IMR-90 (cell line): ENCODE results near the gene LHPP. TPM values are rescaled to one million over a fixed set of nuclear protein-coding genes. Genes with fewer than 3 reads are reported as not detected.

Experiments used
- ATAC-seq: fragments of 200-7000 bp; cut with Tn5 transposase; 2 replicates; pipeline ENCODE4 v1.9.1; 2020; ENCODE audit warnings: low read depth, mild to moderate bottlenecking, moderate library complexity
- BruUV-seq: library from RNA; stranded (reverse); fragments of 400-500 nt; replicated peaks from 2 replicates; lab custom pipeline; 2021; lab: Mats Ljungman, UMichigan
- CTCF ChIA-PET: fragments of 300-600 bp; formaldehyde crosslinking; extraction: SDS; loops from one replicate; lab custom pipeline; 2021; ENCODE audit warnings: antibody characterized with exemption; lab: Yijun Ruan, JAX
- POLR2A ChIA-PET: fragments of 300-600 bp; sonication (Branson Sonifier 250); formaldehyde crosslinking; loops from one replicate; lab custom pipeline; 2022; ENCODE audit warnings: antibody characterized with exemption; ENCODE audit not compliant: unreplicated experiment; lab: Charles Lee
- DNase-seq: peaks from one replicate; pipeline ENCODE4 v3.0.0; 2013
- H2AFZ ChIP-seq: replicated peaks from 2 replicates; pipeline ENCODE3; 2013; ENCODE audit warnings: low read length, mild to moderate bottlenecking; ENCODE audit not compliant: poor library complexity
- H2AK5ac ChIP-seq: 2 replicates; pipeline ENCODE4 v1.6.1; 2013; ENCODE audit warnings: low read depth, low read length, inconsistent platforms
- H2AK9ac ChIP-seq: replicated peaks from 2 replicates; pipeline ENCODE3; 2013; ENCODE audit warnings: mild to moderate bottlenecking, low read depth, low read length, moderate library complexity; ENCODE audit not compliant: poor library complexity
- H2BK120ac ChIP-seq: 2 replicates; pipeline ENCODE4 v1.6.1; 2013; ENCODE audit warnings: low read depth, low read length, inconsistent platforms
- H2BK15ac ChIP-seq: 3 replicates; pipeline ENCODE4 v1.6.1; 2013; ENCODE audit warnings: low read depth, low read length, inconsistent platforms
- H2BK20ac ChIP-seq: 2 replicates; pipeline ENCODE4 v1.6.1; 2013; ENCODE audit warnings: low read depth, mild to moderate bottlenecking, inconsistent platforms, low read length, moderate library complexity
- H2BK5ac ChIP-seq: 2 replicates; pipeline ENCODE4 v1.6.1; 2013; ENCODE audit warnings: mild to moderate bottlenecking, low read depth, low read length, inconsistent platforms; ENCODE audit not compliant: poor library complexity, severe bottlenecking
- H3K14ac ChIP-seq: replicated peaks from 2 replicates; pipeline ENCODE4 v1.6.1; 2013; ENCODE audit warnings: low read depth, low read length, inconsistent platforms
- H3K18ac ChIP-seq: 2 replicates; pipeline ENCODE4 v1.6.1; 2013; ENCODE audit warnings: low read depth, low read length, control low read depth
- H3K23ac ChIP-seq: 2 replicates; pipeline ENCODE4 v1.6.1; 2013; ENCODE audit warnings: low read depth, low read length, inconsistent platforms
- H3K27ac ChIP-seq: 2 replicates; pipeline ENCODE4 v1.5.1; 2013; ENCODE audit warnings: mild to moderate bottlenecking, control low read depth, low read length; ENCODE audit not compliant: insufficient read depth
- H3K27me3 ChIP-seq: 2 replicates; pipeline ENCODE4 v1.6.1; 2013; ENCODE audit warnings: low read length; ENCODE audit not compliant: control insufficient read depth, insufficient read depth
- H3K36me3 ChIP-seq: 2 replicates; pipeline ENCODE4 v1.6.1; 2013; ENCODE audit warnings: low read length, mixed read lengths; ENCODE audit not compliant: control insufficient read depth, insufficient read depth
- H3K4ac ChIP-seq: 2 replicates; pipeline ENCODE4 v1.6.1; 2013; ENCODE audit warnings: low read depth, low read length, inconsistent platforms
- H3K4me1 ChIP-seq: 2 replicates; pipeline ENCODE4 v1.6.1; 2013; ENCODE audit warnings: low read length, mixed read lengths; ENCODE audit not compliant: control insufficient read depth, insufficient read depth
- H3K4me2 ChIP-seq: 2 replicates; pipeline ENCODE4 v1.6.1; 2013; ENCODE audit warnings: low read depth, mild to moderate bottlenecking, control low read depth, low read length, moderate library complexity
- H3K4me3 ChIP-seq: 2 replicates; pipeline ENCODE4 v1.5.1; 2013; ENCODE audit warnings: low read depth, mild to moderate bottlenecking, control low read depth, low read length, moderate library complexity; ENCODE audit not compliant: insufficient read depth
- H3K56ac ChIP-seq: 2 replicates; pipeline ENCODE4 v1.6.1; 2013; ENCODE audit warnings: low read length, inconsistent platforms; ENCODE audit not compliant: insufficient read depth; ENCODE audit errors: extremely low read depth
- H3K79me1 ChIP-seq, 2 experiments: 2 replicates each; pipeline ENCODE4 v1.6.1; 2013; ENCODE audit warnings: low read length in 2 of 2, inconsistent platforms in 1 of 2, low read depth in 1 of 2
- H3K9ac ChIP-seq: 2 replicates; pipeline ENCODE4 v1.6.1; 2013; ENCODE audit warnings: low read depth, low read length, control low read depth
- H3K9me1 ChIP-seq: 2 replicates; pipeline ENCODE4 v1.6.1; 2013; ENCODE audit warnings: low read length, inconsistent platforms; ENCODE audit not compliant: insufficient read depth
- H3K9me3 ChIP-seq: 2 replicates; pipeline ENCODE4 v1.6.1; 2013; ENCODE audit warnings: low read length; ENCODE audit not compliant: control insufficient read depth, insufficient read depth
- H4K20me1 ChIP-seq: 2 replicates; pipeline ENCODE4 v1.6.1; 2013; ENCODE audit warnings: low read length, inconsistent platforms; ENCODE audit not compliant: insufficient read depth
- H4K5ac ChIP-seq: 2 replicates; pipeline ENCODE4 v1.6.1; 2013; ENCODE audit warnings: mild to moderate bottlenecking, low read depth, low read length, control low read depth
- H4K8ac ChIP-seq, 2 experiments: 2 replicates each; pipeline ENCODE4 v1.6.1; 2013; ENCODE audit warnings: low read depth in 2 of 2, low read length in 2 of 2, control low read depth in 1 of 2, inconsistent platforms in 1 of 2
- H4K91ac ChIP-seq: 2 replicates; pipeline ENCODE4 v1.6.1; 2013; ENCODE audit warnings: low read depth, low read length, inconsistent platforms; ENCODE audit not compliant: insufficient read depth
- BHLHE40 ChIP-seq: fragments of 150-350 bp; IDR thresholded peaks from 2 replicates; pipeline ENCODE4 v1.6.1; 2016; ENCODE audit warnings: mild to moderate bottlenecking, low read depth, low read length
- CEBPB ChIP-seq: IDR thresholded peaks from 2 replicates; pipeline ENCODE4 v1.6.1; 2012; ENCODE audit warnings: low read depth, low read length, improper control_type of control experiment
- CHD1 ChIP-seq: IDR thresholded peaks from 2 replicates; pipeline ENCODE4 v1.6.1; 2012; ENCODE audit warnings: low read depth, low read length, improper control_type of control experiment
- CTCF ChIP-seq: conservative IDR thresholded peaks from 2 replicates; pipeline ENCODE4 v1.5.1; 2012; ENCODE audit warnings: mild to moderate bottlenecking, low read depth, low read length, improper control_type of control experiment
- ELK1 ChIP-seq: fragments of 150-350 bp; IDR thresholded peaks from 2 replicates; pipeline ENCODE4 v1.6.1; 2016; ENCODE audit warnings: low read depth, mild to moderate bottlenecking, low read length, moderate library complexity, borderline replicate concordance
- FOS ChIP-seq: fragments of 150-350 bp; IDR thresholded peaks from 2 replicates; pipeline ENCODE4 v1.6.1; 2016; ENCODE audit warnings: low read depth, low read length
- MAFK ChIP-seq: IDR thresholded peaks from 2 replicates; pipeline ENCODE4 v1.6.1; 2012; ENCODE audit warnings: low read depth, low read length, improper control_type of control experiment
- MAZ ChIP-seq: IDR thresholded peaks from 2 replicates; pipeline ENCODE4 v1.6.1; 2012; ENCODE audit warnings: low read depth, mild to moderate bottlenecking, low read length, improper control_type of control experiment, moderate library complexity, borderline replicate concordance
- MXI1 ChIP-seq: IDR thresholded peaks from 2 replicates; pipeline ENCODE4 v1.6.1; 2012; ENCODE audit warnings: low read depth, mild to moderate bottlenecking, low read length, moderate library complexity, borderline replicate concordance
- NFE2L2 ChIP-seq: fragments of 150-350 bp; IDR thresholded peaks from 2 replicates; pipeline ENCODE4 v1.6.1; 2016; ENCODE audit warnings: low read depth, mild to moderate bottlenecking, low read length
- POLR2A ChIP-seq: IDR thresholded peaks from 2 replicates; pipeline ENCODE4 v1.6.1; 2012; ENCODE audit warnings: mild to moderate bottlenecking, low read depth, low read length
- RAD21 ChIP-seq: IDR thresholded peaks from 2 replicates; pipeline ENCODE4 v1.6.1; 2012; ENCODE audit warnings: low read length, improper control_type of control experiment
- RCOR1 ChIP-seq: IDR thresholded peaks from 2 replicates; pipeline ENCODE4 v1.6.1; 2012; ENCODE audit warnings: mild to moderate bottlenecking, low read length, improper control_type of control experiment; ENCODE audit not compliant: insufficient replicate concordance
- RFX5 ChIP-seq: IDR thresholded peaks from 2 replicates; pipeline ENCODE4 v1.8.0; 2012; ENCODE audit warnings: low read depth, mild to moderate bottlenecking, low read length, moderate library complexity
- SMC3 ChIP-seq: fragments of 150-350 bp; IDR thresholded peaks from 2 replicates; pipeline ENCODE4 v1.6.1; 2016; ENCODE audit warnings: low read depth, mild to moderate bottlenecking, antibody characterized with exemption, low read length, moderate library complexity
- USF2 ChIP-seq: fragments of 150-350 bp; IDR thresholded peaks from 2 replicates; pipeline ENCODE4 v1.6.1; 2017; ENCODE audit warnings: mild to moderate bottlenecking, antibody characterized with exemption, low read length, low read depth
- WGBS, 2 experiments: methylation state at CpG; one replicate each; pipeline versions ENCODE4 v1.1.5 to v1.1.7; 2013; ENCODE audit warnings: missing lambda C conversion rate in 2 of 2; ENCODE audit not compliant: insufficient read length in 1 of 2; ENCODE audit errors: extremely low coverage in 2 of 2; 5-methylcytosine and 5-hydroxymethylcytosine counted together
- dilution Hi-C: fragments of 300-500 bp; cut with HindIII; formaldehyde crosslinking; loops from one replicate; pipeline ENCODE4 v1.14.3; 2018; ENCODE audit warnings: low sequenced_read_pairs; ENCODE audit not compliant: unreplicated experiment
- in situ Hi-C: fragments of 300-500 bp; cut with MboI; formaldehyde crosslinking; loops from 3 replicates; pipeline ENCODE4 v1.14.3; 2019; ENCODE audit warnings: low sequenced_read_pairs, inconsistent platforms, mixed read lengths
- intact Hi-C: fragments of 100-400 bp; cut with micrococcal nuclease; formaldehyde crosslinking; loops from 2 replicates; pipeline ENCODE4 v1.10.0; 2022
- polyA plus RNA-seq, 3 experiments: library from polyadenylated mRNA; depleted of rRNA; stranded (reverse); fragments of >200 nt; gene quantifications; 2 replicates each; pipeline ENCODE4 v1.2.3, GENCODE V29; 2012; ENCODE audit warnings: low replicate concordance in 1 of 3
- total RNA-seq: library from RNA; depleted of rRNA; stranded (reverse); fragments of >200 nt; gene quantifications from 2 replicates; pipeline ENCODE4 v1.2.3, GENCODE V29; 2012

Gene LHPP
- total and polyA plus RNA-seq, 2 of the 4 experiments (the other 2 are of a cell fraction) = 2.7 to 8.3 TPM

- H3K9me3 ChIP-seq = no peaks in the 10 kb centered on the region
- H3K4me1 ChIP-seq = peaks cover 9% of the 10 kb centered on the region; the same call in 1 of the 2 replicates
- H3K27ac ChIP-seq = no peak overlapping the region
- H2BK15ac ChIP-seq = no peak overlapping the region
- ChIA-PET CTCF (no interaction called here), POLR2A (interaction anchor here (0.6 kb wide), 1 partner anchor 1339 kb away, joined by 3 read pairs; no protein-coding TSS in a partner anchor)
- no peak overlapping the region for H2AFZ ChIP-seq
- no peak overlapping the region for H3K56ac ChIP-seq
- H3K14ac ChIP-seq = no peak overlapping the region
- in situ Hi-C loops = loop anchor here (25.0 kb wide), 1 partner anchor 462 kb away; no protein-coding TSS in a partner anchor
- H3K79me1 ChIP-seq = no peaks in the 10 kb centered on the region
- BruUV-seq = no TSS peak
- H4K5ac ChIP-seq = no peak overlapping the region
- H3K4me2 ChIP-seq = no peak overlapping the region
- no peak overlapping the region for H2BK5ac ChIP-seq
- no peak overlapping the region for H4K91ac ChIP-seq
- TF ChIP-seq POLR2A = no peak
- no peak for TF ChIP-seq CEBPB
- TF ChIP-seq FOS = no peak
- no peak for TF ChIP-seq RFX5
- TF ChIP-seq MXI1 = no peak
- no peak for TF ChIP-seq ELK1
- no peak for TF ChIP-seq MAFK
- TF ChIP-seq RCOR1 = no peak
- no peak for TF ChIP-seq RAD21
- no peak for TF ChIP-seq USF2
- TF ChIP-seq CHD1 = no peak
- TF ChIP-seq NFE2L2 = no peak
- no peak for TF ChIP-seq MAZ
- no peak for TF ChIP-seq SMC3
- TF ChIP-seq BHLHE40 = no peak
- no peak for TF ChIP-seq CTCF
- H3K36me3 ChIP-seq = no peaks in the 10 kb centered on the region
- H4K8ac ChIP-seq = no peak overlapping the region
- ATAC-seq (no peak), DNase-seq (no peak)
- H4K20me1 ChIP-seq = no peaks in the 10 kb centered on the region
- no peak overlapping the region for H2BK120ac ChIP-seq
- H3K4me3 ChIP-seq = no peak overlapping the region
- H3K27me3 ChIP-seq = no peaks in the 10 kb centered on the region; the same call in 1 of the 2 replicates
- dilution Hi-C loops = no loop called here
- H3K9me1 ChIP-seq = no peaks in the 10 kb centered on the region
- H3K18ac ChIP-seq = no peak overlapping the region
- no peak overlapping the region for H2AK9ac ChIP-seq
- H2AK5ac ChIP-seq = no peak overlapping the region
- no peak overlapping the region for H3K4ac ChIP-seq
- WGBS, 2 experiments = 86% methylated on average over 16 of the region's 23 CpGs; no CpG with 5 or more reads in 1 of the 2 experiments
- intact Hi-C loops = no loop called here
- H2BK20ac ChIP-seq = no peak overlapping the region
- no peak overlapping the region for H3K23ac ChIP-seq
- H3K9ac ChIP-seq = no peak overlapping the region
Measured at GRCh38 chr10:124524991-124525653, 63.5 kb downstream of the LHPP start.
